CD14-positive monocyte (primary cell): ENCODE results near the gene LAMA3. TPM values are rescaled to one million over a fixed set of nuclear protein-coding genes. Genes with fewer than 3 reads are reported as not detected.

Experiments used
- DNase-seq, 3 donors: peaks; one replicate each; pipeline ENCODE4 v3.0.0-alpha.2; 2011 to 2022
- H2AFZ ChIP-seq: 2 replicates; pipeline ENCODE4 v1.6.0; 2012; ENCODE audit warnings: mild to moderate bottlenecking, low read depth, low read length, inconsistent platforms; ENCODE audit not compliant: insufficient read depth, poor library complexity, severe bottlenecking
- H3K27ac ChIP-seq, 2 donors: 1 replicate in 1 of 2; 2 replicates in 1 of 2; pipeline ENCODE4 v1.5.1; 2012 to 2013; ENCODE audit warnings: low read length in 2 of 2, control low read depth in 1 of 2, inconsistent platforms in 1 of 2, low read depth in 1 of 2, mild to moderate bottlenecking in 1 of 2
- H3K27me3 ChIP-seq, 2 donors: one replicate each; pipeline versions ENCODE4 v1.6.0 to v1.6.1; 2011 to 2013; ENCODE audit warnings: low read length in 2 of 2; ENCODE audit not compliant: control insufficient read depth in 2 of 2, insufficient read depth in 2 of 2
- H3K36me3 ChIP-seq, 2 donors: replicated peaks in 1 of 2; 1 replicate in 1 of 2; 2 replicates in 1 of 2; pipeline versions ENCODE4 v1.5.1 to v1.6.1; 2012 to 2013; ENCODE audit warnings: low read length in 2 of 2, control low read depth in 1 of 2, inconsistent platforms in 1 of 2, mild to moderate bottlenecking in 1 of 2; ENCODE audit not compliant: insufficient read depth in 2 of 2, control insufficient read depth in 1 of 2
- H3K4me1 ChIP-seq, 2 donors: 1 replicate in 1 of 2; 2 replicates in 1 of 2; pipeline versions ENCODE4 v1.5.1 to v1.6.1; 2012 to 2013; ENCODE audit warnings: low read length in 2 of 2, control low read depth in 1 of 2, inconsistent platforms in 1 of 2, mild to moderate bottlenecking in 1 of 2, moderate library complexity in 1 of 2; ENCODE audit not compliant: insufficient read depth in 2 of 2, control insufficient read depth in 1 of 2
- H3K4me2 ChIP-seq: replicated peaks from 2 replicates; pipeline ENCODE3; 2012; ENCODE audit warnings: low read length, moderate library complexity, mild to moderate bottlenecking; ENCODE audit not compliant: poor library complexity, severe bottlenecking; ENCODE audit errors: extremely low read depth
- H3K4me3 ChIP-seq, 3 experiments: fragments of 200-600 bp in 1 of 3; sonication (generic) in 1 of 3; replicated peaks in 1 of 3; 1 replicate in 2 of 3; 2 replicates in 1 of 3; pipeline ENCODE4 v1.5.1; 2011 to 2013; ENCODE audit warnings: low read length in 3 of 3, mild to moderate bottlenecking in 3 of 3, control low read depth in 2 of 3, low read depth in 2 of 3, inconsistent platforms in 1 of 3, moderate library complexity in 1 of 3
- H3K79me2 ChIP-seq: 2 replicates; pipeline ENCODE4 v1.6.0; 2012; ENCODE audit warnings: mild to moderate bottlenecking, control low read depth, inconsistent platforms, low read length, moderate library complexity; ENCODE audit not compliant: insufficient read depth
- H3K9ac ChIP-seq: 2 replicates; pipeline ENCODE4 v1.6.0; 2017; ENCODE audit warnings: low read length, mild to moderate bottlenecking; ENCODE audit not compliant: insufficient read depth, poor library complexity, severe bottlenecking
- H3K9me3 ChIP-seq, 2 donors: replicated peaks in 1 of 2; 1 replicate in 1 of 2; 2 replicates in 1 of 2; pipeline versions ENCODE4 v1.5.1 to v1.6.1; 2012 to 2013; ENCODE audit warnings: low read length in 2 of 2, control low read depth in 1 of 2; ENCODE audit not compliant: control insufficient read depth in 1 of 2, insufficient read depth in 1 of 2
- H4K20me1 ChIP-seq: 2 replicates; pipeline ENCODE4 v1.6.0; 2012; ENCODE audit warnings: mild to moderate bottlenecking, low read length, control low read depth, moderate library complexity; ENCODE audit not compliant: insufficient read depth
- H3K27ac Mint-ChIP-seq, 7 donors: one replicate each; pipeline ENCODE4 v1.8.0; 2020; ENCODE audit warnings: mild to moderate bottlenecking in 7 of 7, mixed read lengths in 7 of 7, moderate library complexity in 6 of 7, inconsistent platforms in 2 of 7
- H3K27me3 Mint-ChIP-seq, 3 donors: one replicate each; pipeline ENCODE4 v1.8.0; 2021 to 2022; ENCODE audit warnings: low read depth in 3 of 3, mild to moderate bottlenecking in 3 of 3, mixed read lengths in 3 of 3, moderate library complexity in 3 of 3, inconsistent platforms in 1 of 3
- H3K36me3 Mint-ChIP-seq, 2 donors: one replicate each; pipeline ENCODE4 v1.8.0; 2020; ENCODE audit warnings: mixed read lengths in 2 of 2, inconsistent platforms in 1 of 2, mild to moderate bottlenecking in 1 of 2
- H3K4me1 Mint-ChIP-seq: one replicate; pipeline ENCODE4 v1.8.0; 2020; ENCODE audit warnings: mild to moderate bottlenecking, mixed read lengths
- H3K4me3 Mint-ChIP-seq, 2 donors: one replicate each; pipeline ENCODE4 v1.8.0; 2020; ENCODE audit warnings: mild to moderate bottlenecking in 2 of 2, mixed read lengths in 2 of 2, moderate library complexity in 1 of 2
- H3K9me3 Mint-ChIP-seq, 7 donors: one replicate each; pipeline ENCODE4 v1.8.0; 2020 to 2022; ENCODE audit warnings: mixed read lengths in 7 of 7, mild to moderate bottlenecking in 6 of 7, moderate library complexity in 6 of 7, inconsistent platforms in 2 of 7
- WGBS: methylation state at CpG from one replicate; pipeline ENCODE4 v1.1.5; 2013; ENCODE audit warnings: missing lambda C conversion rate; ENCODE audit not compliant: insufficient coverage; 5-methylcytosine and 5-hydroxymethylcytosine counted together
- intact Hi-C, 2 donors: fragments of 100-400 bp; cut with micrococcal nuclease; formaldehyde crosslinking; loops; one replicate each; pipeline versions ENCODE4 v1.15.0 to v1.15.1; 2023
- polyA plus RNA-seq, 3 donors: library from polyadenylated mRNA; depleted of rRNA in 1 of 3; unstranded in 2 of 3; stranded (reverse) in 1 of 3; fragments of 300-500 nt in 2 of 3; fragments of >200 nt in 1 of 3; fragmentation: Illumina TruSeq in 2 of 3; gene quantifications; 1 replicate in 2 of 3; 2 replicates in 1 of 3; pipeline ENCODE4 v1.2.3, GENCODE V29; 2012 to 2021
- TF ChIP-seq, protein P1 (sequence below): fragments of 200-600 bp; IDR thresholded peaks from one replicate; pipeline ENCODE4 v1.8.0; 2022; ENCODE audit warnings: antibody characterized with exemption, mild to moderate bottlenecking

LAMA3 gene
- polyA plus RNA-seq, 3 donors = not detected

DNA sequence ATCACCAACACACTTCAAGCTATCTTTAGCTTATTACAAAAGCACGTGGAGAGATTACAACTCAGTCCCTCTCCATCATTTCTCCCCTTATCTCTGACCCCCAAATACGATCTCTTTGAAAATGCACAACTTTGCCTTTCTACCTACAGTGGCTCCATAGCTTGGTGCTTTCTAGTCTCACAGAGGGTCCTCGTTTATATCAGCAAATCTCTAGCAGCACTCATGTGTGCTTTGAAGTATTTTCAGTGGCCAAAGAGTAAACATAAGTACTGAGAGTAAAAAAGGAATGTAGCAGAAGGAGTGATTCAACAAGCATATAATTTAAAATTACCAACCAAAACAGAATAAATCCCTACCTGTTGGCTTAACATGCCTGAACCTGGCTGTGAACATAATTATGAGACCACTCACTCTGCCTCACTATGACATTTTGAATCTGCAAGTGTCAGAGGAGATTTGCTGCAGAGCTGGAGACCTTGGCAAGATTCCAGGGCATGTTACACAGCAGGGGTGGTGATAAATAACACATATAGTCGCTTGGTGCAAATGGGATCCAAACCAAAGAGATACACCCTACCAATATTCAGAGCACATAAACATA is 54.6 kb downstream of the LAMA3 start:
- TF ChIP-seq, protein P1, sequence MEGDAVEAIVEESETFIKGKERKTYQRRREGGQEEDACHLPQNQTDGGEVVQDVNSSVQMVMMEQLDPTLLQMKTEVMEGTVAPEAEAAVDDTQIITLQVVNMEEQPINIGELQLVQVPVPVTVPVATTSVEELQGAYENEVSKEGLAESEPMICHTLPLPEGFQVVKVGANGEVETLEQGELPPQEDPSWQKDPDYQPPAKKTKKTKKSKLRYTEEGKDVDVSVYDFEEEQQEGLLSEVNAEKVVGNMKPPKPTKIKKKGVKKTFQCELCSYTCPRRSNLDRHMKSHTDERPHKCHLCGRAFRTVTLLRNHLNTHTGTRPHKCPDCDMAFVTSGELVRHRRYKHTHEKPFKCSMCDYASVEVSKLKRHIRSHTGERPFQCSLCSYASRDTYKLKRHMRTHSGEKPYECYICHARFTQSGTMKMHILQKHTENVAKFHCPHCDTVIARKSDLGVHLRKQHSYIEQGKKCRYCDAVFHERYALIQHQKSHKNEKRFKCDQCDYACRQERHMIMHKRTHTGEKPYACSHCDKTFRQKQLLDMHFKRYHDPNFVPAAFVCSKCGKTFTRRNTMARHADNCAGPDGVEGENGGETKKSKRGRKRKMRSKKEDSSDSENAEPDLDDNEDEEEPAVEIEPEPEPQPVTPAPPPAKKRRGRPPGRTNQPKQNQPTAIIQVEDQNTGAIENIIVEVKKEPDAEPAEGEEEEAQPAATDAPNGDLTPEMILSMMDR = no peak

GRCh38 chr18:23745366-23745765 is 56.1 kb downstream of the LAMA3 start:
- no peak overlapping the region for H3K4me3 Mint-ChIP-seq
- no peaks in the 10 kb centered on the region for H3K27me3 Mint-ChIP-seq
- Histone ChIP-seq H4K20me1 (no peaks in the 10 kb centered on the region), H3K9me3 (no peaks in the 10 kb centered on the region), H3K4me1 (peaks cover 3 to 4% of the 10 kb centered on the region in 2 donors), H3K27me3 (no peaks in the 10 kb centered on the region), H3K79me2 (no peaks in the 10 kb centered on the region), H3K27ac (no peak overlapping the region), H3K9ac (no peak overlapping the region), H3K4me3 (no peak overlapping the region), H3K4me2 (no peak overlapping the region), H3K36me3 (no peaks in the 10 kb centered on the region), H2AFZ (no peak overlapping the region)
- TF ChIP-seq, protein P1 = no peak
- peaks cover 0 to 7% (median 3%) of the 10 kb centered on the region in 7 donors for H3K9me3 Mint-ChIP-seq
- DNase-seq = no peak
- intact Hi-C loops = no loop called here
- peaks cover 6% of the 10 kb centered on the region for H3K4me1 Mint-ChIP-seq
- WGBS = no CpG with 5 or more reads among the region's 2 CpGs
- no peak overlapping the region for H3K27ac Mint-ChIP-seq
- H3K36me3 Mint-ChIP-seq = no peaks in the 10 kb centered on the region

More for the DNA sequence above, 54.6 kb downstream of the LAMA3 start:
- Histone ChIP-seq H3K27ac (no peak overlapping the region), H3K9me3 (no peaks in the 10 kb centered on the region), H4K20me1 (no peaks in the 10 kb centered on the region), H3K36me3 (no peaks in the 10 kb centered on the region), H3K4me3 (no peak overlapping the region), H3K79me2 (no peaks in the 10 kb centered on the region), H3K27me3 (no peaks in the 10 kb centered on the region), H2AFZ (no peak overlapping the region), H3K9ac (no peak overlapping the region), H3K4me1 (peaks cover 5 to 14% of the 10 kb centered on the region in 2 donors), H3K4me2 (no peak overlapping the region)
- H3K9me3 Mint-ChIP-seq = peaks cover 0 to 3% (median 0%) of the 10 kb centered on the region in 7 donors
- no peak overlapping the region for H3K27ac Mint-ChIP-seq
- intact Hi-C loops = no loop called here
- H3K4me1 Mint-ChIP-seq = peaks cover 20% of the 10 kb centered on the region
- H3K27me3 Mint-ChIP-seq = no peaks in the 10 kb centered on the region
- WGBS = 56% methylated on average over 1 of the region's 4 CpGs
- no peak overlapping the region for H3K4me3 Mint-ChIP-seq
- no peak for DNase-seq
- no peaks in the 10 kb centered on the region for H3K36me3 Mint-ChIP-seq
